HG03025 (cell line): ENCODE measurements around the gene CHST3.
"Not testable (repeated sequence)": the region's sequence is repeated elsewhere in the genome, so short reads cannot be mapped to it uniquely, and the experiment has no call there.

Source experiments
- ATAC-seq: cut with Tn5 transposase; IDR thresholded peaks from one replicate; pipeline ENCODE4 v1.9.1; 2021; ENCODE audit warnings: mild to moderate bottlenecking, moderate library complexity; ENCODE audit not compliant: unreplicated experiment, low FRiP score

CHST3 gene

GRCh38 chr10:71964098-71964742 is at the start of gene CHST3:
Gene CHST3, plus strand, starts transcription at chr10:71964395. Its CDS starts 41,448 bp downstream, at chr10:72005843.
- no peak for ATAC-seq

- no peak for ATAC-seq
These were observed 47.4 kb upstream of the CHST3 start for GRCh38 chr10:71916827-71917226.

GRCh38 chr10:71918992-71919391 is 45.2 kb upstream of the CHST3 start:
- ATAC-seq: no peak

GRCh38 chr10:71919956-71920539 is 44.1 kb upstream of the CHST3 start:
- ATAC-seq: not testable (repeated sequence)

GRCh38 chr10:71920540-71921323 is 43.5 kb upstream of the CHST3 start:
- no peak for ATAC-seq

GRCh38 chr10:71921324-71922027 is 42.7 kb upstream of the CHST3 start:
- ATAC-seq: no peak

- no peak for ATAC-seq
These were observed 41.0 kb upstream of the CHST3 start for GRCh38 chr10:71923138-71923692.

GRCh38 chr10:71924771-71925170 is 39.4 kb upstream of the CHST3 start:
- no peak for ATAC-seq

- ATAC-seq: no peak
These were observed 37.0 kb upstream of the CHST3 start for GRCh38 chr10:71927159-71927558.

- ATAC-seq: no peak
These were observed 36.2 kb upstream of the CHST3 start for GRCh38 chr10:71927776-71928592.

GRCh38 chr10:71931295-71931694 is 32.9 kb upstream of the CHST3 start:
- ATAC-seq: no peak

GRCh38 chr10:71933651-71934050 is 30.5 kb upstream of the CHST3 start:
- ATAC-seq: no peak

- no peak for ATAC-seq
These were observed 26.0 kb upstream of the CHST3 start for GRCh38 chr10:71938211-71938610.

- ATAC-seq: no peak
These were observed 24.9 kb upstream of the CHST3 start for GRCh38 chr10:71939304-71939703.

- no peak for ATAC-seq
These were observed 24.2 kb upstream of the CHST3 start for GRCh38 chr10:71939861-71940474.

GRCh38 chr10:71940752-71941151 is 23.4 kb upstream of the CHST3 start:
- ATAC-seq: no peak

- ATAC-seq: no peak
These were observed 22.9 kb upstream of the CHST3 start for GRCh38 chr10:71941318-71941717.

- no peak for ATAC-seq
These were observed 18.2 kb upstream of the CHST3 start for GRCh38 chr10:71945819-71946474.

GRCh38 chr10:71946700-71947099 is 17.5 kb upstream of the CHST3 start:
- ATAC-seq: no peak
